Measurements from ENCODE around the gene HNRNPA3.

The HNRNPA3 gene

DNA sequence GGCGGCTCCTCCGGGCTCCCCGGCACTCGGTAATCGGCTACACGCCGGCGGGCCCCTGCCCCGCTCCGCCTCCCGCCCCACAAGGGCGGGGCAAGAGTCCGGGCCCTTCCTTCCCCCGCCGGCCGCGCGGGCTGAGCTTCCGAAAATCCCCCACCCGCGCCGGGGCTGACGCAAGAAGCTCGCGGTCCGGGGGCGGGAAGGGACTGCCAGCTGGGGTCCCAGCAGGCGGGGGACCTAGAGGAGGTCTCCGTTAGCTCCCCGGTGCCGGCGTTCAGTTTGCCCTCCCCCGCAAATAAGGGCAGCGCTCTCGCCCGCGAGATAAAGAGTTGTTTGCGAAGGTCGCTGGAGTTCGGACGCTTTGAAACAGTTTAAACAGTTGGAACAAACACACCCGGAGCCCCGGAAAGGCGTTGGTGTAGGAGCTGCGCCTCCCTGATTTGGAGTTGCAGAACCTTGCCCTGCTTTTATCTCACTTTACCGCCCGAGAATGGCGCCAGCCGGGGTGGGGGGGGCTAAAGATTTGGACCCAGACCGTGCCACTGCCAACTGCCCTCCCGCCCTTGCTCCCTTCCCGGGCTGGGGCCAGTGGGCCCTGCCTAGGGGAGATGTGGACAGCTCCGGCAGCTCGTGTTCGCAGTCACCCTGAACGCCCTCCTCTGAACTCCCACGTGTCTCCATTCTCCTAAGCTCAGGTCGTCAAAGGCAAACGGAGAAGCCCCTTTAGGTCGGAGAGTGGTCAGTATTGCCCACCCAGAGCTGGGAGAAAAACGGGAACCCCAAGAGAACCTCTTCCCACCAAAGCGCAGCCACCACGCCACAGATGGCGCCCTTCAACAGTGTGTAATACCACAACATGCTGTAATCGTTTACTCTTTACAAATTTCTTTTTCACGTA, 52.3 kb downstream of the HNRNPA3 start, which contains the start of gene NFE2L2 (continued):
- TF ChIP-seq ZBTB8A (tag by site-specific recombination; IDR thresholded peaks at IDR 0.05): peak; percentile 71
- 0 out of 2 replicates have a peak, but pooled peaks have one; percentile 43 for TF ChIP-seq ZBTB21 (tag by site-specific recombination; IDR thresholded peaks at IDR 0.05)
- no peak for TF ChIP-seq GFI1B (tag by site-specific recombination; IDR thresholded peaks at IDR 0.05)
- TF ChIP-seq ZNF701 (tag by site-specific recombination; IDR thresholded peaks at IDR 0.05): no peak
- TF ChIP-seq ZNF174 (tag by site-specific recombination; IDR thresholded peaks at IDR 0.05): no peak
- TF ChIP-seq, protein P1, sequence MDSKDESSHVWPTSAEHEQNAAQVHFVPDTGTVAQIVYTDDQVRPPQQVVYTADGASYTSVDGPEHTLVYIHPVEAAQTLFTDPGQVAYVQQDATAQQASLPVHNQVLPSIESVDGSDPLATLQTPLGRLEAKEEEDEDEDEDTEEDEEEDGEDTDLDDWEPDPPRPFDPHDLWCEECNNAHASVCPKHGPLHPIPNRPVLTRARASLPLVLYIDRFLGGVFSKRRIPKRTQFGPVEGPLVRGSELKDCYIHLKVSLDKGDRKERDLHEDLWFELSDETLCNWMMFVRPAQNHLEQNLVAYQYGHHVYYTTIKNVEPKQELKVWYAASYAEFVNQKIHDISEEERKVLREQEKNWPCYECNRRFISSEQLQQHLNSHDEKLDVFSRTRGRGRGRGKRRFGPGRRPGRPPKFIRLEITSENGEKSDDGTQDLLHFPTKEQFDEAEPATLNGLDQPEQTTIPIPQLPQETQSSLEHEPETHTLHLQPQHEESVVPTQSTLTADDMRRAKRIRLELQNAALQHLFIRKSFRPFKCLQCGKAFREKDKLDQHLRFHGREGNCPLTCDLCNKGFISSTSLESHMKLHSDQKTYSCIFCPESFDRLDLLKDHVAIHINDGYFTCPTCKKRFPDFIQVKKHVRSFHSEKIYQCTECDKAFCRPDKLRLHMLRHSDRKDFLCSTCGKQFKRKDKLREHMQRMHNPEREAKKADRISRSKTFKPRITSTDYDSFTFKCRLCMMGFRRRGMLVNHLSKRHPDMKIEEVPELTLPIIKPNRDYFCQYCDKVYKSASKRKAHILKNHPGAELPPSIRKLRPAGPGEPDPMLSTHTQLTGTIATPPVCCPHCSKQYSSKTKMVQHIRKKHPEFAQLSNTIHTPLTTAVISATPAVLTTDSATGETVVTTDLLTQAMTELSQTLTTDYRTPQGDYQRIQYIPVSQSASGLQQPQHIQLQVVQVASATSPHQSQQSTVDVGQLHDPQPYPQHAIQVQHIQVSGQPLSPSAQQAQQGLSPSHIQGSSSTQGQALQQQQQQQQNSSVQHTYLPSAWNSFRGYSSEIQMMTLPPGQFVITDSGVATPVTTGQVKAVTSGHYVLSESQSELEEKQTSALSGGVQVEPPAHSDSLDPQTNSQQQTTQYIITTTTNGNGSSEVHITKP (tag by site-specific recombination; IDR thresholded peaks at IDR 0.05): peak; percentile 90
- TF ChIP-seq, protein P2, sequence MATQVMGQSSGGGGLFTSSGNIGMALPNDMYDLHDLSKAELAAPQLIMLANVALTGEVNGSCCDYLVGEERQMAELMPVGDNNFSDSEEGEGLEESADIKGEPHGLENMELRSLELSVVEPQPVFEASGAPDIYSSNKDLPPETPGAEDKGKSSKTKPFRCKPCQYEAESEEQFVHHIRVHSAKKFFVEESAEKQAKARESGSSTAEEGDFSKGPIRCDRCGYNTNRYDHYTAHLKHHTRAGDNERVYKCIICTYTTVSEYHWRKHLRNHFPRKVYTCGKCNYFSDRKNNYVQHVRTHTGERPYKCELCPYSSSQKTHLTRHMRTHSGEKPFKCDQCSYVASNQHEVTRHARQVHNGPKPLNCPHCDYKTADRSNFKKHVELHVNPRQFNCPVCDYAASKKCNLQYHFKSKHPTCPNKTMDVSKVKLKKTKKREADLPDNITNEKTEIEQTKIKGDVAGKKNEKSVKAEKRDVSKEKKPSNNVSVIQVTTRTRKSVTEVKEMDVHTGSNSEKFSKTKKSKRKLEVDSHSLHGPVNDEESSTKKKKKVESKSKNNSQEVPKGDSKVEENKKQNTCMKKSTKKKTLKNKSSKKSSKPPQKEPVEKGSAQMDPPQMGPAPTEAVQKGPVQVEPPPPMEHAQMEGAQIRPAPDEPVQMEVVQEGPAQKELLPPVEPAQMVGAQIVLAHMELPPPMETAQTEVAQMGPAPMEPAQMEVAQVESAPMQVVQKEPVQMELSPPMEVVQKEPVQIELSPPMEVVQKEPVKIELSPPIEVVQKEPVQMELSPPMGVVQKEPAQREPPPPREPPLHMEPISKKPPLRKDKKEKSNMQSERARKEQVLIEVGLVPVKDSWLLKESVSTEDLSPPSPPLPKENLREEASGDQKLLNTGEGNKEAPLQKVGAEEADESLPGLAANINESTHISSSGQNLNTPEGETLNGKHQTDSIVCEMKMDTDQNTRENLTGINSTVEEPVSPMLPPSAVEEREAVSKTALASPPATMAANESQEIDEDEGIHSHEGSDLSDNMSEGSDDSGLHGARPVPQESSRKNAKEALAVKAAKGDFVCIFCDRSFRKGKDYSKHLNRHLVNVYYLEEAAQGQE (tag by site-specific recombination; IDR thresholded peaks at IDR 0.05): peak; percentile 90
- TF ChIP-seq ZNF549 (tag by site-specific recombination; IDR thresholded peaks at IDR 0.05): no peak
- no peak for TF ChIP-seq BCL11B (tag by site-specific recombination; IDR thresholded peaks at IDR 0.05; ENCODE audit: low read depth)
- TF ChIP-seq ZBTB20 (tag by site-specific recombination; IDR thresholded peaks at IDR 0.05): peak; percentile 74
- no peak for TF ChIP-seq SCRT2 (tag by site-specific recombination; IDR thresholded peaks at IDR 0.05)
- no peak for TF ChIP-seq ZNF391 (tag by site-specific recombination; IDR thresholded peaks at IDR 0.05; ENCODE audit: borderline replicate concordance, low read depth)
- TF ChIP-seq ZNF2 (tag by site-specific recombination; IDR thresholded peaks at IDR 0.05): no peak
- TF ChIP-seq EGR2 (tag by site-specific recombination; IDR thresholded peaks at IDR 0.05; ENCODE audit: low read depth): peak; percentile 87
- TF ChIP-seq ZSCAN16 (tag by site-specific recombination; IDR thresholded peaks at IDR 0.05): no peak
- no peak for TF ChIP-seq ZSCAN23 (tag by site-specific recombination; IDR thresholded peaks at IDR 0.05)
- TF ChIP-seq RBAK (tag by site-specific recombination; IDR thresholded peaks at IDR 0.05): no peak
- no peak for TF ChIP-seq ZNF239 (tag by site-specific recombination; IDR thresholded peaks at IDR 0.05)
- TF ChIP-seq SP3 (tag by site-specific recombination; IDR thresholded peaks at IDR 0.05): peak; percentile 73
- TF ChIP-seq, protein P3, sequence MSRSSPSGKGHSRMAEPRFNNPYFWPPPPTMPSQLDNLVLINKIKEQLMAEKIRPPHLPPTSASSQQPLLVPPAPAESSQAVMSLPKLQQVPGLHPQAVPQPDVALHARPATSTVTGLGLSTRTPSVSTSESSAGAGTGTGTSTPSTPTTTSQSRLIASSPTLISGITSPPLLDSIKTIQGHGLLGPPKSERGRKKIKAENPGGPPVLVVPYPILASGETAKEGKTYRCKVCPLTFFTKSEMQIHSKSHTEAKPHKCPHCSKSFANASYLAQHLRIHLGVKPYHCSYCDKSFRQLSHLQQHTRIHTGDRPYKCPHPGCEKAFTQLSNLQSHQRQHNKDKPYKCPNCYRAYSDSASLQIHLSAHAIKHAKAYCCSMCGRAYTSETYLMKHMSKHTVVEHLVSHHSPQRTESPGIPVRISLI (tag by site-specific recombination; IDR thresholded peaks at IDR 0.05): no peak
- peak; percentile 93 for TF ChIP-seq ZFHX2 (tag by site-specific recombination; conservative IDR thresholded peaks at IDR 0.05)
- no peak for TF ChIP-seq ZBTB6 (tag by site-specific recombination; IDR thresholded peaks at IDR 0.05)
- TF ChIP-seq ZNF629 (tag by site-specific recombination; IDR thresholded peaks at IDR 0.05): peak; percentile 65; the same call in 1 of the 2 replicates
- TF ChIP-seq ZNF623 (tag by site-specific recombination; IDR thresholded peaks at IDR 0.05): no peak
- peak; percentile 44; the same call in 1 of the 2 replicates for TF ChIP-seq ZNF501 (tag by site-specific recombination; IDR thresholded peaks at IDR 0.05)
- no peak for TF ChIP-seq ZNF658 (tag by site-specific recombination; IDR thresholded peaks at IDR 0.05)
- TF ChIP-seq, protein P4, sequence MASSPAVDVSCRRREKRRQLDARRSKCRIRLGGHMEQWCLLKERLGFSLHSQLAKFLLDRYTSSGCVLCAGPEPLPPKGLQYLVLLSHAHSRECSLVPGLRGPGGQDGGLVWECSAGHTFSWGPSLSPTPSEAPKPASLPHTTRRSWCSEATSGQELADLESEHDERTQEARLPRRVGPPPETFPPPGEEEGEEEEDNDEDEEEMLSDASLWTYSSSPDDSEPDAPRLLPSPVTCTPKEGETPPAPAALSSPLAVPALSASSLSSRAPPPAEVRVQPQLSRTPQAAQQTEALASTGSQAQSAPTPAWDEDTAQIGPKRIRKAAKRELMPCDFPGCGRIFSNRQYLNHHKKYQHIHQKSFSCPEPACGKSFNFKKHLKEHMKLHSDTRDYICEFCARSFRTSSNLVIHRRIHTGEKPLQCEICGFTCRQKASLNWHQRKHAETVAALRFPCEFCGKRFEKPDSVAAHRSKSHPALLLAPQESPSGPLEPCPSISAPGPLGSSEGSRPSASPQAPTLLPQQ (tag by site-specific recombination; IDR thresholded peaks at IDR 0.05): peak; percentile 92
- peak; percentile 77 for TF ChIP-seq ZIC2 (tag by site-specific recombination; IDR thresholded peaks at IDR 0.05)
